Keratinocyte (primary cell): Measurements from ENCODE around the gene MIOX. TPM values are rescaled to one million over a fixed set of nuclear protein-coding genes. Genes with fewer than 3 reads are reported as not detected.
A peak's percentile ranks its signal among the peaks of the same experiment; 100 is the strongest.

Experiments
- DNase-seq: peaks from one replicate; pipeline ENCODE4 v3.0.0-alpha.2; 2011; ENCODE audit warnings: low read depth, missing footprints, low spot score
- FAIRE-seq: peaks from 2 replicates; lab custom pipeline; 2011; peaks lifted over from hg19 to GRCh38; lab: Jason Lieb, UNC
- H2AFZ ChIP-seq: 2 replicates; pipeline ENCODE4 v1.6.0; 2012; ENCODE audit warnings: low read length, control low read depth, inconsistent platforms; ENCODE audit not compliant: control insufficient read depth
- H3K27ac ChIP-seq: 2 replicates; pipeline ENCODE4 v1.5.1; 2011; ENCODE audit warnings: low read length; ENCODE audit not compliant: control insufficient read depth, insufficient read depth
- H3K27me3 ChIP-seq: 3 replicates; pipeline ENCODE4 v1.6.0; 2011; ENCODE audit warnings: low read length; ENCODE audit not compliant: control insufficient read depth, insufficient read depth; ENCODE audit errors: extremely low read depth
- H3K36me3 ChIP-seq, 2 experiments: 2 replicates in 1 of 2; 3 replicates in 1 of 2; pipeline ENCODE4 v1.5.1; 2011; ENCODE audit warnings: low read length in 2 of 2, mild to moderate bottlenecking in 1 of 2; ENCODE audit not compliant: control insufficient read depth in 2 of 2, insufficient read depth in 2 of 2; ENCODE audit errors: extremely low read depth in 1 of 2
- H3K4me1 ChIP-seq: 3 replicates; pipeline ENCODE4 v1.5.1; 2011; ENCODE audit warnings: low read length; ENCODE audit not compliant: control insufficient read depth, insufficient read depth; ENCODE audit errors: extremely low read depth
- H3K4me2 ChIP-seq: 3 replicates; pipeline ENCODE4 v1.6.0; 2011; ENCODE audit warnings: low read depth, low read length; ENCODE audit not compliant: control insufficient read depth, insufficient read depth; ENCODE audit errors: extremely low read depth
- H3K4me3 ChIP-seq, 3 experiments: fragments of 200-600 bp in 1 of 3; sonication (generic) in 1 of 3; 2 replicates in 2 of 3; 3 replicates in 1 of 3; pipeline ENCODE4 v1.5.1; 2011 to 2016; ENCODE audit warnings: low read length in 3 of 3, mild to moderate bottlenecking in 3 of 3, control low read depth in 2 of 3, inconsistent platforms in 1 of 3, low read depth in 1 of 3, mixed read lengths in 1 of 3, mixed run types in 1 of 3, moderate library complexity in 1 of 3; ENCODE audit not compliant: control insufficient read depth in 2 of 3, insufficient read depth in 2 of 3; ENCODE audit errors: extremely low read depth in 1 of 3
- H3K79me2 ChIP-seq: 2 replicates; pipeline ENCODE4 v1.6.0; 2012; ENCODE audit warnings: low read length; ENCODE audit not compliant: control insufficient read depth, insufficient read depth
- H3K9ac ChIP-seq: 3 replicates; pipeline ENCODE4 v1.6.0; 2011; ENCODE audit warnings: low read length; ENCODE audit not compliant: control insufficient read depth, insufficient read depth; ENCODE audit errors: extremely low read depth
- H3K9me1 ChIP-seq: 3 replicates; pipeline ENCODE4 v1.6.0; 2011; ENCODE audit warnings: low read length; ENCODE audit not compliant: control insufficient read depth, insufficient read depth; ENCODE audit errors: extremely low read depth
- H3K9me3 ChIP-seq: 2 replicates; pipeline ENCODE4 v1.5.1; 2012; ENCODE audit warnings: low read depth, low read length; ENCODE audit not compliant: control insufficient read depth
- H4K20me1 ChIP-seq: 3 replicates; pipeline ENCODE4 v1.6.0; 2011; ENCODE audit warnings: low read length; ENCODE audit not compliant: control insufficient read depth, insufficient read depth; ENCODE audit errors: extremely low read depth
- CTCF ChIP-seq, 3 experiments: IDR thresholded peaks in 1 of 3; conservative IDR thresholded peaks in 1 of 3; optimal IDR thresholded peaks in 1 of 3; 2 replicates in 2 of 3; 3 replicates in 1 of 3; pipeline versions ENCODE3 to v1.5.1; 2011; ENCODE audit warnings: low read length in 3 of 3, mild to moderate bottlenecking in 3 of 3, moderate library complexity in 2 of 3, control low read depth in 1 of 3, inconsistent platforms in 1 of 3; ENCODE audit not compliant: insufficient read depth in 2 of 3; ENCODE audit errors: extremely low read depth in 1 of 3
- EZH2 ChIP-seq: IDR thresholded peaks from one replicate; pipeline ENCODE4 v1.6.1; 2012; ENCODE audit warnings: inconsistent platforms, mild to moderate bottlenecking, low read length, moderate library complexity
- dilution Hi-C: fragments of 300-500 bp; cut with MboI; formaldehyde crosslinking; loops from one replicate; pipeline ENCODE4 v1.7.0; 2020; ENCODE audit warnings: low sequenced_read_pairs; ENCODE audit not compliant: extremely low pct_ligation_motif_present
- polyA plus RNA-seq, 5 experiments: library from polyadenylated mRNA; depleted of rRNA in 3 of 5; stranded (reverse) in 3 of 5; stranded (forward) in 1 of 5; unstranded in 1 of 5; fragments of >200 nt; gene quantifications; 1 replicate in 1 of 5; 2 replicates in 3 of 5; 3 replicates in 1 of 5; pipeline versions ENCODE4 v1.2.1 to v1.2.3, GENCODE V29; 2011 to 2012; ENCODE audit warnings: missing spikeins in 2 of 5, low read depth in 1 of 5, low replicate concordance in 1 of 5

The MIOX gene
- polyA plus RNA-seq, 1 donor (not counting 4 experiments of a cell fraction or from before 2014, with no cell fraction given): not detected

- Histone ChIP-seq H3K4me3 (peak within 1 kb of the TSS; percentile 62 to 85 (median 80)), H3K79me2 (peaks cover 45% of the 10 kb centered on the region), H3K4me2 (peak within 1 kb of the TSS; percentile 96), H2AFZ (peak within 1 kb of the TSS; percentile 65), H3K36me3 (peaks cover 1 to 16% of the 10 kb centered on the region in 2 experiments), H3K27ac (peak within 1 kb of the TSS; percentile 49), H3K9me1 (peaks cover 12% of the 10 kb centered on the region), H3K27me3 (peaks cover 4% of the 10 kb centered on the region), H3K9me3 (no peaks in the 10 kb centered on the region), H4K20me1 (peaks cover 34% of the 10 kb centered on the region), H3K4me1 (peaks cover 53% of the 10 kb centered on the region), H3K9ac (peak within 1 kb of the TSS; percentile 78)
- FAIRE-seq: no peak
- dilution Hi-C loops: no loop called here
- peak; percentile 35 for DNase-seq
- TF ChIP-seq CTCF (optimal IDR thresholded peaks at IDR 0.05 in 1 of 3, IDR thresholded peaks at IDR 0.05 in 1 of 3, conservative IDR thresholded peaks at IDR 0.05 in 1 of 3; ENCODE audit: extremely low read depth in 1 of 3, insufficient read depth in 2 of 3, low read length in 3 of 3) (no peak), EZH2 (no peak)
Measured at GRCh38 chr22:50474710-50475651, 11.7 kb upstream of the MIOX start, which contains the start of gene SBF1. SBF1 (minus strand) TSS chr22:50475035; CDS start chr22:50474840, 195 bp downstream.

- Histone ChIP-seq H2AFZ (no peak overlapping the region), H3K4me2 (peak overlapping the region; percentile 82), H3K27ac (no peak overlapping the region), H4K20me1 (peaks cover 28% of the 10 kb centered on the region), H3K9ac (no peak overlapping the region), H3K27me3 (peaks cover 10% of the 10 kb centered on the region), H3K9me1 (peaks cover 6% of the 10 kb centered on the region), H3K4me1 (peaks cover 47% of the 10 kb centered on the region), H3K36me3 (peaks cover 1 to 16% of the 10 kb centered on the region in 2 experiments), H3K4me3 (no peak overlapping the region), H3K9me3 (no peaks in the 10 kb centered on the region), H3K79me2 (peaks cover 39% of the 10 kb centered on the region)
- DNase-seq: no peak
- TF ChIP-seq EZH2 (no peak), CTCF (optimal IDR thresholded peaks at IDR 0.05 in 1 of 3, IDR thresholded peaks at IDR 0.05 in 1 of 3, conservative IDR thresholded peaks at IDR 0.05 in 1 of 3; ENCODE audit: extremely low read depth in 1 of 3, insufficient read depth in 2 of 3, low read length in 3 of 3) (no peak)
- no peak for FAIRE-seq
- dilution Hi-C loops: no loop called here
Measured at GRCh38 chr22:50475652-50476002, 11.0 kb upstream of the MIOX start.
